ENCODE data around the gene ABO. TPM values are rescaled to one million over a fixed set of nuclear protein-coding genes. Genes with fewer than 3 reads are reported as not detected.

ABO gene
- total and polyA plus RNA-seq, 4 donors = 0.08 to 0.75 (median 0.10) TPM; not detected in 1

DNA sequence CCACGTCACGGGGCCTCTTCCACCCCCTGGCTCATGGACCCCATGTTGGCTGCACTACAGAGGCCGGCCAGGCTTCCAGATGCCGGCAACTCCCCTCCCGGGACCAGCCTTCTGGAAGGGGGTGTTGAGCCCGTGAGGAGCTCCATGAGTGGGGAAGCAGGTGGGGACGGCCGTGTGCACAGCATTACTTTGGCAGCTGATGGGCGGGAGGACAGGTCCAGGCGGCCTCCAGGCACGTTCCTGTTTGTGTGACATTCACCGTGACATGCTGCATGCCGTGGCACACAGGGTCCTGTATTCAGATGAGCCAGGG lies 29.1 kb upstream of the ABO start (continued):
- TF ChIP-seq RXRA (IDR thresholded peaks at IDR 0.05) (no peak), YY1 (IDR thresholded peaks at IDR 0.05) (no peak), FOXA2 (IDR thresholded peaks at IDR 0.05) (no peak)
- TF ChIP-seq, protein P1, sequence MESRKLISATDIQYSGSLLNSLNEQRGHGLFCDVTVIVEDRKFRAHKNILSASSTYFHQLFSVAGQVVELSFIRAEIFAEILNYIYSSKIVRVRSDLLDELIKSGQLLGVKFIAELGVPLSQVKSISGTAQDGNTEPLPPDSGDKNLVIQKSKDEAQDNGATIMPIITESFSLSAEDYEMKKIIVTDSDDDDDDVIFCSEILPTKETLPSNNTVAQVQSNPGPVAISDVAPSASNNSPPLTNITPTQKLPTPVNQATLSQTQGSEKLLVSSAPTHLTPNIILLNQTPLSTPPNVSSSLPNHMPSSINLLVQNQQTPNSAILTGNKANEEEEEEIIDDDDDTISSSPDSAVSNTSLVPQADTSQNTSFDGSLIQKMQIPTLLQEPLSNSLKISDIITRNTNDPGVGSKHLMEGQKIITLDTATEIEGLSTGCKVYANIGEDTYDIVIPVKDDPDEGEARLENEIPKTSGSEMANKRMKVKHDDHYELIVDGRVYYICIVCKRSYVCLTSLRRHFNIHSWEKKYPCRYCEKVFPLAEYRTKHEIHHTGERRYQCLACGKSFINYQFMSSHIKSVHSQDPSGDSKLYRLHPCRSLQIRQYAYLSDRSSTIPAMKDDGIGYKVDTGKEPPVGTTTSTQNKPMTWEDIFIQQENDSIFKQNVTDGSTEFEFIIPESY (IDR thresholded peaks at IDR 0.05) = no peak

DNA sequence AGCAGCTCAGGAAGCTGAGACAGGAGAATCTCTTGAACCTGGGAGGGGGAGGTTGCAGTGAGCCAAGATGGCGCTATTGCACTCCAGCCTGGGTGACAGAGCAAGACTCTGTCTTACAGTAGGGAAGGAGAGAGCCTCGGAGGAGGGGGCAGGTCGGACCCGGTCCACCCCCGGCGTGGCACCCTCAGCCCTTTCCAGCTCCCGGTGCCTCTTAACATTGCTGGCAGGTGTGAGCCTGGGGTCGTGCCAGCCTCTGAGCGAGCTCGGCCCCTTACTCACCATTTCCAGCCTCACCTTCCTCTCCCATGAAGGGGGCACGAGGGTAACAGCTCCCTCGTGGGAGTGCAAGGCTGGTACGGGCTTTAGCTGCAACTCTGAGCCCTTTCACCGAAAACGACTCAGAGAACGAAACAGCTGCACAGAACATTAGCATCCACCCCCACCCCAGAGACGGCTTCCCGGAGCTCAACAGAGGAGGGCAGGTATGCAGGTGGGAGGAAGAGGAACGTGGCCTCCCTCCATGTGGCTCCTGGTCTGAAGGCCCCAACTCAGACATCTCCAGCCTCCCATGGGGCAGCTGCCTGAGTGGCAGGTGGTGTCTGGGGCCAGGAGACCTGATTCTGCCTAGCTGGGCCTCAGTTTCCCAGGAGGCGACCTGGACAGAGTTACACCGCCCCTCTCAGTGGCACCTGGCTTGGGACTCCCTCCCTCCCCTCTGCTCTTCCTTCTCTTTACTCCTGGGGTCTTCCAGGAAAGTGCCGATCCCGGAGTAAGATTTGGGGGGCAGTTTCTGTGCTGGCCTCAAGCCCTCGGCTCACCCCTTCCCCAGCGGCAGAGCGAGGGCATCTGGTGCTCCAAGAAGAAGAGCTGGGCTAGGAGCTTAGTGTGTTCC lies 28.5 kb upstream of the ABO start:
- Histone ChIP-seq H3K4me1 (ENCODE audit: control insufficient read depth in 4 of 4, insufficient read depth in 4 of 4, low read length in 3 of 4) (no peaks in the 10 kb centered on the region), H3K27me3 (ENCODE audit: control insufficient read depth in 4 of 4, insufficient read depth in 4 of 4, low read length in 3 of 4) (no peaks in the 10 kb centered on the region), H3K9me3 (ENCODE audit: control insufficient read depth in 4 of 4, low read length in 3 of 4) (no peaks in the 10 kb centered on the region), H3K36me3 (ENCODE audit: control insufficient read depth in 4 of 4, insufficient read depth in 3 of 4, low read depth in 1 of 4, low read length in 3 of 4) (no peaks in the 10 kb centered on the region), H3K4me3 (ENCODE audit: low read depth in 1 of 3, low read length in 3 of 3) (no peak overlapping the region), H3K9ac (ENCODE audit: low read depth in 1 of 2, low read length in 2 of 2) (no peak overlapping the region), H3K27ac (ENCODE audit: low read depth in 1 of 2, low read length in 2 of 2) (no peak overlapping the region)
- TF ChIP-seq FOXA1 (IDR thresholded peaks at IDR 0.05) (no peak), EGR1 (IDR thresholded peaks at IDR 0.05; ENCODE audit: low read depth in 2 of 2) (no peak), RXRA (IDR thresholded peaks at IDR 0.05) (no peak), HNF4A (conservative IDR thresholded peaks at IDR 0.05) (no peak), SP1 (IDR thresholded peaks at IDR 0.05) (no peak), JUND (IDR thresholded peaks at IDR 0.05) (no peak), FOXA2 (IDR thresholded peaks at IDR 0.05) (no peak), HNF4G (IDR thresholded peaks at IDR 0.05) (no peak), RAD21 (IDR thresholded peaks at IDR 0.05) (no peak)
- TF ChIP-seq, protein P2, sequence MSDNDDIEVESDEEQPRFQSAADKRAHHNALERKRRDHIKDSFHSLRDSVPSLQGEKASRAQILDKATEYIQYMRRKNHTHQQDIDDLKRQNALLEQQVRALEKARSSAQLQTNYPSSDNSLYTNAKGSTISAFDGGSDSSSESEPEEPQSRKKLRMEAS (IDR thresholded peaks at IDR 0.05) = no peak
- TF ChIP-seq, protein P3, sequence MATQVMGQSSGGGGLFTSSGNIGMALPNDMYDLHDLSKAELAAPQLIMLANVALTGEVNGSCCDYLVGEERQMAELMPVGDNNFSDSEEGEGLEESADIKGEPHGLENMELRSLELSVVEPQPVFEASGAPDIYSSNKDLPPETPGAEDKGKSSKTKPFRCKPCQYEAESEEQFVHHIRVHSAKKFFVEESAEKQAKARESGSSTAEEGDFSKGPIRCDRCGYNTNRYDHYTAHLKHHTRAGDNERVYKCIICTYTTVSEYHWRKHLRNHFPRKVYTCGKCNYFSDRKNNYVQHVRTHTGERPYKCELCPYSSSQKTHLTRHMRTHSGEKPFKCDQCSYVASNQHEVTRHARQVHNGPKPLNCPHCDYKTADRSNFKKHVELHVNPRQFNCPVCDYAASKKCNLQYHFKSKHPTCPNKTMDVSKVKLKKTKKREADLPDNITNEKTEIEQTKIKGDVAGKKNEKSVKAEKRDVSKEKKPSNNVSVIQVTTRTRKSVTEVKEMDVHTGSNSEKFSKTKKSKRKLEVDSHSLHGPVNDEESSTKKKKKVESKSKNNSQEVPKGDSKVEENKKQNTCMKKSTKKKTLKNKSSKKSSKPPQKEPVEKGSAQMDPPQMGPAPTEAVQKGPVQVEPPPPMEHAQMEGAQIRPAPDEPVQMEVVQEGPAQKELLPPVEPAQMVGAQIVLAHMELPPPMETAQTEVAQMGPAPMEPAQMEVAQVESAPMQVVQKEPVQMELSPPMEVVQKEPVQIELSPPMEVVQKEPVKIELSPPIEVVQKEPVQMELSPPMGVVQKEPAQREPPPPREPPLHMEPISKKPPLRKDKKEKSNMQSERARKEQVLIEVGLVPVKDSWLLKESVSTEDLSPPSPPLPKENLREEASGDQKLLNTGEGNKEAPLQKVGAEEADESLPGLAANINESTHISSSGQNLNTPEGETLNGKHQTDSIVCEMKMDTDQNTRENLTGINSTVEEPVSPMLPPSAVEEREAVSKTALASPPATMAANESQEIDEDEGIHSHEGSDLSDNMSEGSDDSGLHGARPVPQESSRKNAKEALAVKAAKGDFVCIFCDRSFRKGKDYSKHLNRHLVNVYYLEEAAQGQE (IDR thresholded peaks at IDR 0.05) = no peak
- TF ChIP-seq, protein P4, sequence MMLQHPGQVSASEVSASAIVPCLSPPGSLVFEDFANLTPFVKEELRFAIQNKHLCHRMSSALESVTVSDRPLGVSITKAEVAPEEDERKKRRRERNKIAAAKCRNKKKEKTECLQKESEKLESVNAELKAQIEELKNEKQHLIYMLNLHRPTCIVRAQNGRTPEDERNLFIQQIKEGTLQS (IDR thresholded peaks at IDR 0.05) = no peak
- WGBS = 82% methylated on average over 26 of the region's 26 CpGs
- no peak for DNase-seq (ENCODE audit: low spot score)
